A673 (cell line): ENCODE measurements around the gene EFNA5. TPM values are rescaled to one million over a fixed set of nuclear protein-coding genes. Genes with fewer than 3 reads are reported as not detected.
A peak's percentile ranks its signal among the peaks of the same experiment; 100 is the strongest.

Source experiments
- BruUV-seq: library from RNA; stranded (reverse); fragments of 400-500 nt; replicated peaks from 2 replicates; lab custom pipeline; 2021; lab: Mats Ljungman, UMichigan
- CTCF ChIA-PET: fragments of 300-600 bp; sonication (Branson Sonifier 250); formaldehyde crosslinking; loops from one replicate; lab custom pipeline; 2022; ENCODE audit warnings: antibody characterized with exemption; lab: Charles Lee
- POLR2A ChIA-PET: fragments of 300-600 bp; sonication (Branson Sonifier 250); formaldehyde crosslinking; loops from one replicate; lab custom pipeline; 2022; ENCODE audit warnings: antibody characterized with exemption; ENCODE audit not compliant: low non-redundant PET; lab: Charles Lee
- DNase-seq: peaks from one replicate; pipeline ENCODE4 v3.0.0-alpha.2; 2015; ENCODE audit warnings: low spot score
- H3K27ac ChIP-seq: fragments of 200-600 bp; sonication (generic); 2 replicates; pipeline ENCODE4 v1.5.1; 2016; ENCODE audit warnings: mixed run types, low read depth, mild to moderate bottlenecking, mixed read lengths, antibody characterized with exemption, low read length; ENCODE audit not compliant: poor library complexity, severe bottlenecking
- H3K27me3 ChIP-seq: fragments of 200-600 bp; sonication (generic); replicated peaks from 2 replicates; pipeline ENCODE4 v1.6.1; 2017; ENCODE audit warnings: mixed run types, low read depth, mild to moderate bottlenecking, mixed read lengths, antibody characterized with exemption, low read length; ENCODE audit not compliant: insufficient read depth, poor library complexity
- H3K36me3 ChIP-seq: fragments of 200-600 bp; sonication (generic); 2 replicates; pipeline ENCODE4 v1.6.1; 2016; ENCODE audit warnings: mixed run types, mild to moderate bottlenecking, mixed read lengths, antibody characterized with exemption, low read length; ENCODE audit not compliant: insufficient read depth, poor library complexity, severe bottlenecking
- H3K4me1 ChIP-seq: fragments of 200-600 bp; sonication (generic); 2 replicates; pipeline ENCODE4 v1.6.1; 2017; ENCODE audit warnings: mixed run types, mild to moderate bottlenecking, mixed read lengths, antibody characterized with exemption, low read length; ENCODE audit not compliant: insufficient read depth, poor library complexity, severe bottlenecking
- H3K4me3 ChIP-seq: fragments of 200-600 bp; sonication (generic); 2 replicates; pipeline ENCODE4 v1.5.1; 2016; ENCODE audit warnings: low read depth, mixed run types, mild to moderate bottlenecking, mixed read lengths, low read length; ENCODE audit not compliant: poor library complexity, severe bottlenecking
- H3K9me3 ChIP-seq: fragments of 200-600 bp; sonication (generic); 2 replicates; pipeline ENCODE4 v1.6.1; 2016; ENCODE audit warnings: mixed run types, low read depth, mild to moderate bottlenecking, mixed read lengths, antibody characterized with exemption, low read length; ENCODE audit not compliant: poor library complexity, severe bottlenecking
- EZH2 ChIP-seq: fragments of 200-600 bp; sonication (generic); IDR thresholded peaks from 2 replicates; pipeline ENCODE4 v1.6.1; 2017; ENCODE audit warnings: borderline replicate concordance, low read depth, mild to moderate bottlenecking, mixed read lengths, antibody characterized with exemption, low read length; ENCODE audit not compliant: poor library complexity, severe bottlenecking
- intact Hi-C: fragments of 100-400 bp; cut with micrococcal nuclease; formaldehyde crosslinking; loops from one replicate; pipeline ENCODE4 v1.10.0; 2022; ENCODE audit not compliant: unreplicated experiment
- total RNA-seq: library from RNA; stranded (reverse); gene quantifications from 2 replicates; pipeline ENCODE4 v1.2.3, GENCODE V29; 2021
- TF ChIP-seq, protein P1 (sequence below): fragments of 300-800, 200-600 bp; sonication (generic); conservative IDR thresholded peaks from 2 replicates; pipeline ENCODE4 v1.5.1; 2017; ENCODE audit warnings: low read depth, mild to moderate bottlenecking, antibody characterized with exemption, low read length, moderate library complexity, mixed read lengths

Gene EFNA5
- total RNA-seq, 1 experiment from 2014 or later: 16.7 TPM

DNA sequence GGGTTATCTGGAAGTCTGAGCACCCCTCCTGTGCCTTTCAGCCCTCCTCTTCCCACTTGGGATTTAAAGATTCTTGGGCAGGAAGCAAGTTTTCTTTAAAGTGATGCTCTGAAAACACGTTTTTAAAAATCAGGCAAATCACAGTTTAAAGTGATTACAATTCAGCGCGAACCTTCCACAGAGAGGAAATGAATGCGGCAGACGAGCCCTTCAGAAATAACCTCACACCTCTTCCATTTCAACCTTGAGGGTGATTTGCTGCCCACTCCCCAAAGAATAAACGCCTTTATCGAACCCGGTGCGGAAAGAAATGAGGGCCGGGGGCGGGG lies 2.3 kb upstream of the EFNA5 start:
- H3K9me3 ChIP-seq: no peaks in the 10 kb centered on the region
- ChIA-PET POLR2A (interaction anchor here (0.6 kb wide), 1 partner anchor 326 kb away, joined by 4 read pairs; no protein-coding TSS in a partner anchor), CTCF (interaction anchor here (0.6 to 0.7 kb wide), 4 partner anchors 171 to 1573 kb away, joined by 4 to 10 read pairs (median 5); no protein-coding TSS in a partner anchor)
- TSS peak; percentile 63 for BruUV-seq
- no peaks in the 10 kb centered on the region for H3K27me3 ChIP-seq
- intact Hi-C loops: loop anchor here (5.0 to 10.0 kb wide), 9 partner anchors 101 to 1406 kb away; no protein-coding TSS in a partner anchor
- peaks cover 4% of the 10 kb centered on the region for H3K4me1 ChIP-seq
- peak; percentile 62 for DNase-seq
- TF ChIP-seq, protein P1, sequence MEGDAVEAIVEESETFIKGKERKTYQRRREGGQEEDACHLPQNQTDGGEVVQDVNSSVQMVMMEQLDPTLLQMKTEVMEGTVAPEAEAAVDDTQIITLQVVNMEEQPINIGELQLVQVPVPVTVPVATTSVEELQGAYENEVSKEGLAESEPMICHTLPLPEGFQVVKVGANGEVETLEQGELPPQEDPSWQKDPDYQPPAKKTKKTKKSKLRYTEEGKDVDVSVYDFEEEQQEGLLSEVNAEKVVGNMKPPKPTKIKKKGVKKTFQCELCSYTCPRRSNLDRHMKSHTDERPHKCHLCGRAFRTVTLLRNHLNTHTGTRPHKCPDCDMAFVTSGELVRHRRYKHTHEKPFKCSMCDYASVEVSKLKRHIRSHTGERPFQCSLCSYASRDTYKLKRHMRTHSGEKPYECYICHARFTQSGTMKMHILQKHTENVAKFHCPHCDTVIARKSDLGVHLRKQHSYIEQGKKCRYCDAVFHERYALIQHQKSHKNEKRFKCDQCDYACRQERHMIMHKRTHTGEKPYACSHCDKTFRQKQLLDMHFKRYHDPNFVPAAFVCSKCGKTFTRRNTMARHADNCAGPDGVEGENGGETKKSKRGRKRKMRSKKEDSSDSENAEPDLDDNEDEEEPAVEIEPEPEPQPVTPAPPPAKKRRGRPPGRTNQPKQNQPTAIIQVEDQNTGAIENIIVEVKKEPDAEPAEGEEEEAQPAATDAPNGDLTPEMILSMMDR: no peak
- no peak for TF ChIP-seq EZH2
- peak overlapping the region; percentile 47 for H3K27ac ChIP-seq
- H3K4me3 ChIP-seq: peak overlapping the region; percentile 65
- H3K36me3 ChIP-seq: no peaks in the 10 kb centered on the region

DNA sequence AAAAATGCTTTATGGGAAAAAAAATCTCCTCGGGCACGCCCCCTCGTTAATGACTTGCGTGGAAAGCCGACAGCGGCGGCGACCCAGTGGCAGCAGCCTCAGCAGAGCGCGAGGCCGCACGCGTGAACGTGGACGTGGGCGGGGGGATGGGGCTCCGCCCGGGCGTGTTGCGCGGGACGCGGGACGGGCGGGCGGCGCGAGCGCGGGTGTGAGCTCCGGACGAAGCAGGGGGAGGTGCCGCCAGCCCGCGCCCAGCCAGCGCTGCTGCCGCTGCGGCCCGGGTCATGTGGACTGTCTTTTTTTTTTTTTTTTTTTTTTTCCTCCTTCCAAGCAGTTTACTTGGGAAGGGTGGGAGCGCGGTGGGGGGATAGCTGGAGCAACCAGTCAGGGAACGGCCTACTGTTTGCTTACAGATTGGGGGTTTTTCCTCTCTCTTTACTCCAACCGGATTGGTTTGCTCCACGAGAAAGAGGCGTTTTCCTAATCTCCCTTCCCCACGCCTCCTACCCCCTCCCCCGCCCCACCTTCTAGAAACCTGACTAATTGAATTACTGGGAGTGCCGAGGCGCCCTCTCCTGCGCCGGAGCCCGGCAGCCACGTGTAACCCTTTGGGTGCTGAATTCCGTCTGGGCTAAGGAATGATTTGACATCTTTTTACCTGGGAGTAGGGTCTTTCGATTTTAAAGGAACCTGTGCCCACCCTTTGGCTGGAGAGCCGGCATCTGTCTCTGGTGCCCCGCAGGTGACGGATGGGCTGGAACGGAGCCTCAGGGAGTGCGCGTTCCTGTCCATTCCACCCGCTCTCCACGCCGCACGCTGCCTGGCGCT lies 1.7 kb upstream of the EFNA5 start:
- H3K9me3 ChIP-seq: no peaks in the 10 kb centered on the region
- TF ChIP-seq, protein P1: no peak
- TF ChIP-seq EZH2: no peak
- H3K4me1 ChIP-seq: peaks cover 4% of the 10 kb centered on the region
- peak overlapping the region; percentile 78 for H3K27ac ChIP-seq
- no peaks in the 10 kb centered on the region for H3K36me3 ChIP-seq
- peak; percentile 96 for DNase-seq
- peak overlapping the region; percentile 65 for H3K4me3 ChIP-seq
- CTCF ChIA-PET: interaction anchor here (0.6 to 0.7 kb wide), 4 partner anchors 170 to 1572 kb away, joined by 4 to 10 read pairs (median 5); no protein-coding TSS in a partner anchor
- POLR2A ChIA-PET: interaction anchor here (0.6 to 0.7 kb wide), 2 partner anchors 167 to 325 kb away, joined by 4 read pairs; no protein-coding TSS in a partner anchor
- no peaks in the 10 kb centered on the region for H3K27me3 ChIP-seq
- no TSS peak for BruUV-seq
- intact Hi-C loops: loop anchor here (5.0 to 10.0 kb wide), 9 partner anchors 100 to 1405 kb away; no protein-coding TSS in a partner anchor

DNA sequence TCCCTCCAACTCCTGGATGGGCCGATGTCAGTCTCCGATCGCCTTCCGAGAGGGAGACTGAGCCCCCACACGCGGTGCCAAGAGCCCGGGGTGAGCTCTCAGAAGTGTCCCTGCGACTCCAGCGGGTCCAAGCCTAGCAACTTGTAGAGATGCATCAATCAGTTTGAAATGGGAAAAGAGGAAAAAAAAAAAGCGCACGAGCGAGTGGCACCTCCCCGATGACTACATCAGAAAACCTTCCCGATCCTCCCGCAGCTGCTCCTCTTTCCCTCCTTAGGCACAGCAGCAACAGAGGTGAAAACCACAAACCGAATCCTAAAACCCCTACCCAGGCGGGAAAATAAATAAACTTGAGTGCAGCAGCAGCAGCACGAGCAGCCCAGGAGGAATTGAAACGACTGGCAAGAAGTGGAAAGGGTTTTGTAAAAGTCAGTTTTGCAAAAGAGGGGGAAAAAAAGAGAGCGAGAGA lies 1.0 kb upstream of the EFNA5 start:
- Histone ChIP-seq H3K4me3 (peak overlapping the region; percentile 65), H3K9me3 (no peaks in the 10 kb centered on the region), H3K4me1 (peaks cover 4% of the 10 kb centered on the region), H3K36me3 (no peaks in the 10 kb centered on the region), H3K27ac (peak overlapping the region; percentile 78), H3K27me3 (no peaks in the 10 kb centered on the region)
- ChIA-PET POLR2A (interaction anchor here (0.7 kb wide), 1 partner anchor 168 kb away, joined by 4 read pairs; no protein-coding TSS in a partner anchor), CTCF (interaction anchor here (0.8 kb wide), 1 partner anchor 547 kb away, joined by 3 read pairs; no protein-coding TSS in a partner anchor)
- intact Hi-C loops: loop anchor here (5.0 to 10.0 kb wide), 9 partner anchors 99 to 1404 kb away; no protein-coding TSS in a partner anchor
- BruUV-seq: TSS peak; percentile 15
- peak; percentile 77 for DNase-seq
- no peak for TF ChIP-seq EZH2
- TF ChIP-seq, protein P1: no peak
